Suppressor macrophage treated with lipopolysaccharide for 1 hour (primary cell): Measurements from ENCODE around the gene NUMB.
"Not testable (repeated sequence)": the region's sequence is repeated elsewhere in the genome, so short reads cannot be mapped to it uniquely, and the experiment has no call there.

Experiments used
- DNase-seq, 3 donors: peaks; one replicate each; pipeline ENCODE4 v3.0.0-alpha.2; 2020 to 2022

NUMB gene

GRCh38 chr14:73349091-73349490 is 109.3 kb downstream of the NUMB start:
- DNase-seq = not testable (repeated sequence)

- DNase-seq = no peak
These were observed 114.0 kb downstream of the NUMB start for GRCh38 chr14:73344319-73344718.

- no peak for DNase-seq
These were observed 115.7 kb downstream of the NUMB start for GRCh38 chr14:73342670-73343069.

GRCh38 chr14:73339846-73340595 is 118.3 kb downstream of the NUMB start:
- no peak for DNase-seq

GRCh38 chr14:73339206-73339605 is 119.1 kb downstream of the NUMB start:
- DNase-seq = no peak

GRCh38 chr14:73338551-73338950 is 119.8 kb downstream of the NUMB start:
- DNase-seq = no peak

GRCh38 chr14:73333031-73333430 is 125.3 kb downstream of the NUMB start:
- no peak for DNase-seq

GRCh38 chr14:73325630-73326299 is 132.6 kb downstream of the NUMB start:
- no peak for DNase-seq

- no peak for DNase-seq
These were observed 133.3 kb downstream of the NUMB start for GRCh38 chr14:73325063-73325462.

- no peak for DNase-seq
These were observed 133.8 kb downstream of the NUMB start for GRCh38 chr14:73324533-73324932.

GRCh38 chr14:73323896-73324399 is 134.4 kb downstream of the NUMB start:
- no peak for DNase-seq

GRCh38 chr14:73313151-73313550 is 145.2 kb downstream of the NUMB start:
- no peak for DNase-seq

GRCh38 chr14:73312687-73313086 is 145.7 kb downstream of the NUMB start:
- DNase-seq = no peak

GRCh38 chr14:73311708-73312030 is 146.7 kb downstream of the NUMB start:
- DNase-seq = no peak

GRCh38 chr14:73309207-73309606 is 149.1 kb downstream of the NUMB start:
- not testable (repeated sequence) for DNase-seq

- no peak for DNase-seq
These were observed 151.1 kb downstream of the NUMB start for GRCh38 chr14:73307261-73307660.

- DNase-seq = no peak
These were observed 152.8 kb downstream of the NUMB start for GRCh38 chr14:73305499-73305898.

GRCh38 chr14:73295198-73295796 is 163.0 kb downstream of the NUMB start:
- peak; percentile 50 to 72 (median 58) for DNase-seq

- DNase-seq = no peak
These were observed 164.3 kb downstream of the NUMB start for GRCh38 chr14:73293782-73294781.

GRCh38 chr14:73290279-73290678 is 168.1 kb downstream of the NUMB start:
- DNase-seq = no peak

- no peak for DNase-seq
These were observed 168.6 kb downstream of the NUMB start for GRCh38 chr14:73289729-73290128.

- DNase-seq = no peak
These were observed 169.0 kb downstream of the NUMB start for GRCh38 chr14:73289308-73289707.

- no peak for DNase-seq
These were observed 171.3 kb downstream of the NUMB start for GRCh38 chr14:73287071-73287470.
